HG03097 (cell line): Measurements from ENCODE around the gene LIN52.

Source experiments
- ATAC-seq: cut with Tn5 transposase; IDR thresholded peaks from one replicate; pipeline ENCODE4 v1.9.1; 2021; ENCODE audit not compliant: unreplicated experiment, low FRiP score

Gene LIN52

GRCh38 chr14:74221741-74222140, 137.0 kb downstream of the LIN52 start:
- no peak for ATAC-seq

- ATAC-seq: no peak
Measured at GRCh38 chr14:74223016-74223415, 138.3 kb downstream of the LIN52 start.

GRCh38 chr14:74231784-74232183, 147.0 kb downstream of the LIN52 start:
- no peak for ATAC-seq

GRCh38 chr14:74235017-74235416, 150.3 kb downstream of the LIN52 start:
- ATAC-seq: no peak

GRCh38 chr14:74237441-74237840, 152.7 kb downstream of the LIN52 start:
- no peak for ATAC-seq

GRCh38 chr14:74238974-74239847, 154.5 kb downstream of the LIN52 start, which contains the start of gene VSX2:
VSX2 (plus strand) TSS chr14:74239449; CDS start chr14:74239562, 113 bp downstream.
- ATAC-seq: no peak

- ATAC-seq: no peak
Measured at GRCh38 chr14:74239848-74240793, 155.4 kb downstream of the LIN52 start.

GRCh38 chr14:74240794-74241651, 156.3 kb downstream of the LIN52 start:
- no peak for ATAC-seq

- no peak for ATAC-seq
Measured at GRCh38 chr14:74241652-74242017, 156.9 kb downstream of the LIN52 start.

- ATAC-seq: no peak
Measured at GRCh38 chr14:74242021-74242779, 157.4 kb downstream of the LIN52 start.

GRCh38 chr14:74242780-74243042, 158.0 kb downstream of the LIN52 start:
- no peak for ATAC-seq

- ATAC-seq: no peak
Measured at GRCh38 chr14:74243051-74243450, 158.3 kb downstream of the LIN52 start.

GRCh38 chr14:74244115-74244514, 159.4 kb downstream of the LIN52 start:
- ATAC-seq: no peak

- no peak for ATAC-seq
Measured at GRCh38 chr14:74245292-74245691, 160.5 kb downstream of the LIN52 start.

- no peak for ATAC-seq
Measured at GRCh38 chr14:74246542-74246941, 161.8 kb downstream of the LIN52 start.

- no peak for ATAC-seq
Measured at GRCh38 chr14:74248017-74248416, 163.3 kb downstream of the LIN52 start.

GRCh38 chr14:74249433-74250375, 164.9 kb downstream of the LIN52 start:
- ATAC-seq: no peak
